ENCODE data around the gene CACNA1I.

CACNA1I gene

GRCh38 chr22:39683639-39684038 is 113.1 kb downstream of the CACNA1I start:
- H3K27me3 ChIP-seq (replicated peaks in 2 of 5; ENCODE audit: control insufficient read depth in 4 of 5, insufficient read depth in 5 of 5, low read length in 4 of 5), result peaks cover 0 to 66% (median 14%) of the 10 kb centered on the region in 5 experiments

GRCh38 chr22:39684702-39685281 is 114.2 kb downstream of the CACNA1I start:
- ChIA-PET CTCF (no interaction called here), POLR2A (no interaction called here)
- H3K27me3 ChIP-seq (replicated peaks in 2 of 5; ENCODE audit: control insufficient read depth in 4 of 5, insufficient read depth in 5 of 5, low read length in 4 of 5), result peaks cover 0 to 78% (median 17%) of the 10 kb centered on the region in 5 experiments
- no peak overlapping the region for H3K27ac ChIP-seq (ENCODE audit: insufficient read depth in 1 of 2, low read depth in 1 of 2, low read length in 2 of 2, poor library complexity in 1 of 2, severe bottlenecking in 2 of 2)
- no peaks in the 10 kb centered on the region for H3K9me3 ChIP-seq (ENCODE audit: control extremely low read depth in 1 of 5, control insufficient read depth in 4 of 5, insufficient read depth in 2 of 5, low read depth in 1 of 5, low read length in 4 of 5)
- no peaks in the 10 kb centered on the region for H3K36me3 ChIP-seq (ENCODE audit: control insufficient read depth in 4 of 4, insufficient read depth in 4 of 4, low read length in 3 of 4)
- H3K4me1 ChIP-seq (ENCODE audit: control extremely low read depth in 1 of 4, control insufficient read depth in 4 of 4, insufficient read depth in 4 of 4, low read length in 3 of 4), result peaks cover 0 to 8% (median 3%) of the 10 kb centered on the region in 4 experiments
- DNase-seq, result no peak
- 68% methylated on average over 11 of the region's 12 CpGs for WGBS (ENCODE audit: insufficient coverage)
- H3K4me3 ChIP-seq (ENCODE audit: control insufficient read depth in 1 of 7, extremely low read depth in 1 of 7, insufficient read depth in 4 of 7, low read depth in 2 of 7, low read length in 6 of 7), result no peak overlapping the region

More at GRCh38 chr22:39683639-39684038, 113.1 kb downstream of the CACNA1I start:
- Histone ChIP-seq H3K36me3 (ENCODE audit: control insufficient read depth in 4 of 4, insufficient read depth in 4 of 4, low read length in 3 of 4) (no peaks in the 10 kb centered on the region), H3K4me3 (ENCODE audit: control insufficient read depth in 1 of 7, extremely low read depth in 1 of 7, insufficient read depth in 4 of 7, low read depth in 2 of 7, low read length in 6 of 7) (no peak overlapping the region), H3K4me1 (ENCODE audit: control extremely low read depth in 1 of 4, control insufficient read depth in 4 of 4, insufficient read depth in 4 of 4, low read length in 3 of 4) (peaks cover 0 to 8% (median 3%) of the 10 kb centered on the region in 4 experiments), H3K27ac (ENCODE audit: insufficient read depth in 1 of 2, low read depth in 1 of 2, low read length in 2 of 2, poor library complexity in 1 of 2, severe bottlenecking in 2 of 2) (no peak overlapping the region), H3K9me3 (ENCODE audit: control extremely low read depth in 1 of 5, control insufficient read depth in 4 of 5, insufficient read depth in 2 of 5, low read depth in 1 of 5, low read length in 4 of 5) (no peaks in the 10 kb centered on the region)
- whole genome bisulfite sequencing (ENCODE audit: insufficient coverage), result 79% methylated on average over 2 of the region's 5 CpGs
- DNase-seq, result no peak
- ChIA-PET CTCF (no interaction called here), POLR2A (interaction anchor here (0.6 kb wide), 2 partner anchors 28 to 86 kb away, joined by 3 to 4 read pairs; no protein-coding TSS in a partner anchor)

GRCh38 chr22:39685336-39686177 is 115.0 kb downstream of the CACNA1I start:
- CTCF ChIA-PET, result no interaction called here
- Histone ChIP-seq H3K4me1 (ENCODE audit: control extremely low read depth in 1 of 4, control insufficient read depth in 4 of 4, insufficient read depth in 4 of 4, low read length in 3 of 4) (peaks cover 0 to 8% (median 3%) of the 10 kb centered on the region in 4 experiments), H3K27ac (ENCODE audit: insufficient read depth in 1 of 2, low read depth in 1 of 2, low read length in 2 of 2, poor library complexity in 1 of 2, severe bottlenecking in 2 of 2) (no peak overlapping the region), H3K4me3 (ENCODE audit: control insufficient read depth in 1 of 7, extremely low read depth in 1 of 7, insufficient read depth in 4 of 7, low read depth in 2 of 7, low read length in 6 of 7) (peak overlapping the region in 1 of 7 experiments; percentile 32), H3K27me3 (replicated peaks in 2 of 5; ENCODE audit: control insufficient read depth in 4 of 5, insufficient read depth in 5 of 5, low read length in 4 of 5) (peaks cover 0 to 85% (median 17%) of the 10 kb centered on the region in 5 experiments), H3K9me3 (ENCODE audit: control extremely low read depth in 1 of 5, control insufficient read depth in 4 of 5, insufficient read depth in 2 of 5, low read depth in 1 of 5, low read length in 4 of 5) (no peaks in the 10 kb centered on the region), H3K36me3 (ENCODE audit: control insufficient read depth in 4 of 4, insufficient read depth in 4 of 4, low read length in 3 of 4) (no peaks in the 10 kb centered on the region)
- 6% methylated on average over 57 of the region's 77 CpGs for WGBS (ENCODE audit: insufficient coverage)
- POLR2A ChIA-PET, result no interaction called here
- DNase-seq, result peak in 2 of 3 donors; percentile 18 to 22

- POLR2A ChIA-PET, result no interaction called here
Observed at GRCh38 chr22:39686178-39686620, 115.6 kb downstream of the CACNA1I start.

GRCh38 chr22:39686776-39687525 is 116.4 kb downstream of the CACNA1I start:
- H3K27me3 ChIP-seq (replicated peaks in 2 of 5; ENCODE audit: control insufficient read depth in 4 of 5, insufficient read depth in 5 of 5, low read length in 4 of 5), result peaks cover 0 to 98% (median 26%) of the 10 kb centered on the region in 5 experiments
- no peaks in the 10 kb centered on the region for H3K36me3 ChIP-seq (ENCODE audit: control insufficient read depth in 4 of 4, insufficient read depth in 4 of 4, low read length in 3 of 4)
- 100% methylated on average over 11 of the region's 17 CpGs for WGBS (ENCODE audit: insufficient coverage)
- H3K27ac ChIP-seq (ENCODE audit: insufficient read depth in 1 of 2, low read depth in 1 of 2, low read length in 2 of 2, poor library complexity in 1 of 2, severe bottlenecking in 2 of 2), result no peak overlapping the region
- H3K9me3 ChIP-seq (ENCODE audit: control extremely low read depth in 1 of 5, control insufficient read depth in 4 of 5, insufficient read depth in 2 of 5, low read depth in 1 of 5, low read length in 4 of 5), result no peaks in the 10 kb centered on the region
- DNase-seq, result no peak
- ChIA-PET CTCF (interaction anchor here (1.5 kb wide), 1 partner anchor 19 kb away, joined by 3 read pairs; no protein-coding TSS in a partner anchor), POLR2A (no interaction called here)
- H3K4me1 ChIP-seq (ENCODE audit: control extremely low read depth in 1 of 4, control insufficient read depth in 4 of 4, insufficient read depth in 4 of 4, low read length in 3 of 4), result peaks cover 0 to 8% (median 3%) of the 10 kb centered on the region in 4 experiments
- no peak overlapping the region for H3K4me3 ChIP-seq (ENCODE audit: control insufficient read depth in 1 of 7, extremely low read depth in 1 of 7, insufficient read depth in 4 of 7, low read depth in 2 of 7, low read length in 6 of 7)

More at GRCh38 chr22:39686178-39686620, 115.6 kb downstream of the CACNA1I start:
- no CpG with 5 or more reads among the region's 39 CpGs for WGBS (ENCODE audit: insufficient coverage)
- H3K4me1 ChIP-seq (ENCODE audit: control extremely low read depth in 1 of 4, control insufficient read depth in 4 of 4, insufficient read depth in 4 of 4, low read length in 3 of 4), result peaks cover 0 to 8% (median 3%) of the 10 kb centered on the region in 4 experiments
- H3K4me3 ChIP-seq (ENCODE audit: control insufficient read depth in 1 of 7, extremely low read depth in 1 of 7, insufficient read depth in 4 of 7, low read depth in 2 of 7, low read length in 6 of 7), result no peak overlapping the region
- H3K36me3 ChIP-seq (ENCODE audit: control insufficient read depth in 4 of 4, insufficient read depth in 4 of 4, low read length in 3 of 4), result no peaks in the 10 kb centered on the region
- peaks cover 0 to 92% (median 21%) of the 10 kb centered on the region in 5 experiments for H3K27me3 ChIP-seq (replicated peaks in 2 of 5; ENCODE audit: control insufficient read depth in 4 of 5, insufficient read depth in 5 of 5, low read length in 4 of 5)
- H3K9me3 ChIP-seq (ENCODE audit: control extremely low read depth in 1 of 5, control insufficient read depth in 4 of 5, insufficient read depth in 2 of 5, low read depth in 1 of 5, low read length in 4 of 5), result no peaks in the 10 kb centered on the region
- CTCF ChIA-PET, result no interaction called here
- no peak for DNase-seq
- no peak overlapping the region for H3K27ac ChIP-seq (ENCODE audit: insufficient read depth in 1 of 2, low read depth in 1 of 2, low read length in 2 of 2, poor library complexity in 1 of 2, severe bottlenecking in 2 of 2)

GRCh38 chr22:39688186-39688785 is 117.7 kb downstream of the CACNA1I start:
- no peak overlapping the region for H3K4me3 ChIP-seq (ENCODE audit: control insufficient read depth in 1 of 7, extremely low read depth in 1 of 7, insufficient read depth in 4 of 7, low read depth in 2 of 7, low read length in 6 of 7)
- H3K9me3 ChIP-seq (ENCODE audit: control extremely low read depth in 1 of 5, control insufficient read depth in 4 of 5, insufficient read depth in 2 of 5, low read depth in 1 of 5, low read length in 4 of 5), result no peaks in the 10 kb centered on the region
- peaks cover 0 to 96% (median 23%) of the 10 kb centered on the region in 5 experiments for H3K27me3 ChIP-seq (replicated peaks in 2 of 5; ENCODE audit: control insufficient read depth in 4 of 5, insufficient read depth in 5 of 5, low read length in 4 of 5)
- POLR2A ChIA-PET, result interaction anchor here (0.6 kb wide), 1 partner anchor 135 kb away, joined by 3 read pairs; no protein-coding TSS in a partner anchor
- 90% methylated on average over 8 of the region's 13 CpGs for WGBS (ENCODE audit: insufficient coverage)
- no peak overlapping the region for H3K27ac ChIP-seq (ENCODE audit: insufficient read depth in 1 of 2, low read depth in 1 of 2, low read length in 2 of 2, poor library complexity in 1 of 2, severe bottlenecking in 2 of 2)
- DNase-seq, result no peak
- H3K4me1 ChIP-seq (ENCODE audit: control extremely low read depth in 1 of 4, control insufficient read depth in 4 of 4, insufficient read depth in 4 of 4, low read length in 3 of 4), result peaks cover 0 to 8% (median 3%) of the 10 kb centered on the region in 4 experiments
- H3K36me3 ChIP-seq (ENCODE audit: control insufficient read depth in 4 of 4, insufficient read depth in 4 of 4, low read length in 3 of 4), result no peaks in the 10 kb centered on the region
- CTCF ChIA-PET, result interaction anchor here (1.5 kb wide), 1 partner anchor 20 kb away, joined by 3 read pairs; no protein-coding TSS in a partner anchor
